GM23338 (cell line): ENCODE data around the gene RMND5B. TPM values are rescaled to one million over a fixed set of nuclear protein-coding genes. Genes with fewer than 3 reads are reported as not detected.
A peak's percentile ranks its signal among the peaks of the same experiment; 100 is the strongest.

Experiments
- ATAC-seq: fragments of 200-7000 bp; cut with Tn5 transposase; 3 replicates; pipeline ENCODE4 v1.9.1; 2020
- DNase-seq: peaks from one replicate; pipeline ENCODE4 v3.0.0-alpha.2; 2015; ENCODE audit warnings: low spot score
- H2AFZ ChIP-seq: fragments of 200-600 bp; sonication (generic); 2 replicates; pipeline ENCODE4 v1.8.0; 2016; ENCODE audit warnings: antibody characterized with exemption, mild to moderate bottlenecking, moderate library complexity
- H3F3A ChIP-seq: fragments of 200-600 bp; sonication (generic); replicated peaks from 2 replicates; pipeline ENCODE4 v1.8.0; 2017; ENCODE audit warnings: antibody characterized with exemption, mixed run types, low read depth
- H3K27ac ChIP-seq: fragments of 200-600 bp; sonication (generic); 2 replicates; pipeline ENCODE4 v1.6.1; 2016; ENCODE audit warnings: low read depth
- H3K27me3 ChIP-seq: fragments of 200-600 bp; sonication (generic); 2 replicates; pipeline ENCODE4 v1.8.0; 2016; ENCODE audit warnings: mild to moderate bottlenecking, mixed run types, moderate library complexity; ENCODE audit not compliant: insufficient read depth
- H3K36me3 ChIP-seq: fragments of 200-600 bp; sonication (generic); 2 replicates; pipeline ENCODE4 v1.8.0; 2016; ENCODE audit warnings: mild to moderate bottlenecking; ENCODE audit not compliant: insufficient read depth
- H3K4me1 ChIP-seq: fragments of 200-600 bp; sonication (generic); 2 replicates; pipeline ENCODE4 v1.8.0; 2016; ENCODE audit warnings: mild to moderate bottlenecking, moderate library complexity; ENCODE audit not compliant: insufficient read depth
- H3K4me2 ChIP-seq: fragments of 200-600 bp; sonication (generic); 2 replicates; pipeline ENCODE4 v1.7.1; 2017; ENCODE audit warnings: mixed run types
- H3K4me3 ChIP-seq: fragments of 200-600 bp; sonication (generic); 2 replicates; pipeline ENCODE4 v1.6.1; 2016; ENCODE audit warnings: mixed run types
- H3K79me2 ChIP-seq: fragments of 200-600 bp; sonication (generic); replicated peaks from 2 replicates; pipeline ENCODE4 v1.8.0; 2017; ENCODE audit warnings: mild to moderate bottlenecking; ENCODE audit not compliant: insufficient read depth
- H3K9me2 ChIP-seq: fragments of 200-600 bp; sonication (generic); 2 replicates; pipeline ENCODE4 v1.8.0; 2017; ENCODE audit not compliant: insufficient read depth
- H4K20me1 ChIP-seq: fragments of 200-600 bp; sonication (generic); replicated peaks from 2 replicates; pipeline ENCODE4 v1.8.0; 2017; ENCODE audit warnings: mild to moderate bottlenecking; ENCODE audit not compliant: insufficient read depth
- H3K27ac Mint-ChIP-seq: 2 replicates; pipeline ENCODE4 v1.8.0; 2020; ENCODE audit warnings: inconsistent platforms, mild to moderate bottlenecking, moderate library complexity, mixed read lengths
- H3K27me3 Mint-ChIP-seq: 3 replicates; pipeline ENCODE4 v1.8.0; 2022; ENCODE audit warnings: low read depth, mild to moderate bottlenecking, moderate library complexity, mixed read lengths, inconsistent platforms; ENCODE audit not compliant: insufficient read depth, poor library complexity
- H3K36me3 Mint-ChIP-seq: 3 replicates; pipeline ENCODE4 v1.8.0; 2021; ENCODE audit warnings: low read depth, mild to moderate bottlenecking, inconsistent platforms, moderate library complexity, mixed read lengths
- H3K4me1 Mint-ChIP-seq: 3 replicates; pipeline ENCODE4 v1.8.0; 2020; ENCODE audit warnings: mild to moderate bottlenecking, inconsistent platforms, mixed read lengths
- H3K4me3 Mint-ChIP-seq: 3 replicates; pipeline ENCODE4 v1.8.0; 2021; ENCODE audit warnings: moderate library complexity, mild to moderate bottlenecking, inconsistent platforms, mixed read lengths
- H3K9me3 Mint-ChIP-seq: 3 replicates; pipeline ENCODE4 v1.8.0; 2020; ENCODE audit warnings: moderate library complexity, mild to moderate bottlenecking, inconsistent platforms, mixed read lengths
- CREB1 ChIP-seq: fragments of 250-450 bp; sonication (Bioruptor Pico); IDR thresholded peaks from 2 replicates; pipeline ENCODE4 v1.5.0; 2020; ENCODE audit warnings: low read depth, mild to moderate bottlenecking, moderate library complexity
- EZH2 ChIP-seq: fragments of 200-600 bp; sonication (generic); IDR thresholded peaks from one replicate; pipeline ENCODE4 v1.8.0; 2017; ENCODE audit warnings: antibody characterized with exemption, mild to moderate bottlenecking, low read depth; ENCODE audit not compliant: unreplicated experiment
- EZH2phosphoT487 ChIP-seq: fragments of 200-600 bp; sonication (generic); IDR thresholded peaks from one replicate; pipeline ENCODE4 v1.8.1; 2018; ENCODE audit warnings: antibody characterized with exemption; ENCODE audit not compliant: unreplicated experiment
- JUNB ChIP-seq: IDR thresholded peaks from one replicate; pipeline ENCODE4 v1.6.1; 2016; ENCODE audit warnings: antibody characterized with exemption; ENCODE audit not compliant: unreplicated experiment
- NANOG ChIP-seq: IDR thresholded peaks from 2 replicates; pipeline ENCODE4 v1.6.1; 2016; ENCODE audit warnings: antibody characterized with exemption, borderline replicate concordance
- POLR2AphosphoS5 ChIP-seq: IDR thresholded peaks from 2 replicates; pipeline ENCODE4 v1.6.1; 2016; ENCODE audit warnings: antibody characterized with exemption, low read depth
- ZNF114 ChIP-seq: fragments of 250-450 bp; sonication (Bioruptor Pico); IDR thresholded peaks from 2 replicates; pipeline ENCODE4 v1.5.0; 2020; ENCODE audit warnings: mild to moderate bottlenecking, moderate library complexity
- ZNF331 ChIP-seq: fragments of 250-450 bp; sonication (Bioruptor Pico); IDR thresholded peaks from 2 replicates; pipeline ENCODE4 v1.5.0; 2020; ENCODE audit warnings: low read depth, mild to moderate bottlenecking, moderate library complexity
- polyA plus RNA-seq: library from polyadenylated mRNA; unstranded; fragments of >200 nt; fragmentation: Nextera tagmentation; extraction: Ambion mirVana; gene quantifications from 2 replicates; pipeline ENCODE4 v1.2.1, GENCODE V29; 2016
- total RNA-seq: library from RNA; depleted of rRNA; stranded (reverse); fragments of >200 nt; shearing (Covaris generic); gene quantifications from 2 replicates; pipeline ENCODE4 v1.2.3, GENCODE V29; 2014
- TF ChIP-seq, protein P1 (sequence below), 2 experiments: fragments of 200-600 bp in 1 of 2; sonication (generic) in 1 of 2; conservative IDR thresholded peaks; 2 replicates each; pipeline versions ENCODE4 v1.5.1 to v1.6.1; 2016 to 2017; ENCODE audit warnings: antibody characterized with exemption in 2 of 2, low read depth in 2 of 2, mild to moderate bottlenecking in 2 of 2, moderate library complexity in 1 of 2
- TF ChIP-seq, protein P2 (sequence below): IDR thresholded peaks from 2 replicates; pipeline ENCODE4 v1.6.1; 2016; ENCODE audit warnings: antibody characterized with exemption
- TF ChIP-seq, protein P3 (sequence below): fragments of 250-450 bp; sonication (Bioruptor Pico); IDR thresholded peaks from 2 replicates; pipeline ENCODE4 v1.5.0; 2020; ENCODE audit warnings: mild to moderate bottlenecking, moderate library complexity

RMND5B gene
- total and polyA plus RNA-seq, 2 experiments from 2014 or later = 47.5 to 101 TPM

DNA sequence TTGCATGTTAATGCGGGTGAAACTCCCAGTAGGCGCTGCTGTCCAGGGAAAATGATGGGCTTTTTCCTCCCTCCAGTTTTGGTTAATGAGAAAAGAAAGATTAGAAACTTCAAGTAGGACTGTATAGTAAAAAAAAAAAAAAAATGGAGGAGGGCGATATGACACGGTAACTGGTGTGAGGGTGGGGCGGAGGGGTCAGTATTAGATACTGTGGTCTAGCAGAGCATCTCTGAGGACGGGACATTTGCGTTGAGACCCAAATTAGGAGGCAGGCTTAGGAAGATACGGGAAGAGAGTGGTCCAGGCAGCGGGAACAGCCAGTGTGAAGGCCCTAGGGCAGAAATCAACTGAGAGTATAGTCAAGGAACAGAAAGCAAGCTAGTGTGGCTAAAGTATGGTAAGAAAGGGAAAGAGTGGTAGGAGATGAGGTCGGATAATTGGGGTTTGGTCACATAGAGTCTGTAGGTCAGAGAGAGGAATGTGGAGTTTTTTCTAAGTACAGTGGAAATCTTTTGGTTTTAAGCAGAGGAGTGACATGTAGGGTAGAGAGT is 707 bp downstream of the RMND5B start:
- Histone ChIP-seq H3K79me2 (peaks cover 54% of the 10 kb centered on the region), H3K27ac (peak overlapping the region; percentile 95), H3K4me1 (peaks cover 19% of the 10 kb centered on the region), H3K9me2 (no peaks in the 10 kb centered on the region), H3K4me3 (peak overlapping the region; percentile 91), H3F3A (peaks cover 18% of the 10 kb centered on the region; the same call in 1 of the 2 replicates), H2AFZ (no peak overlapping the region), H4K20me1 (peaks cover 7% of the 10 kb centered on the region), H3K4me2 (peak overlapping the region; percentile 98), H3K27me3 (no peaks in the 10 kb centered on the region), H3K36me3 (peaks cover 12% of the 10 kb centered on the region)
- DNase-seq (peak; percentile 30), ATAC-seq (no peak)
- TF ChIP-seq ZNF114 (CRISPR knock-in tag) = no peak
- TF ChIP-seq POLR2AphosphoS5 = no peak
- no peak for TF ChIP-seq NANOG
- TF ChIP-seq ZNF331 (CRISPR knock-in tag) = no peak
- TF ChIP-seq, protein P1, sequence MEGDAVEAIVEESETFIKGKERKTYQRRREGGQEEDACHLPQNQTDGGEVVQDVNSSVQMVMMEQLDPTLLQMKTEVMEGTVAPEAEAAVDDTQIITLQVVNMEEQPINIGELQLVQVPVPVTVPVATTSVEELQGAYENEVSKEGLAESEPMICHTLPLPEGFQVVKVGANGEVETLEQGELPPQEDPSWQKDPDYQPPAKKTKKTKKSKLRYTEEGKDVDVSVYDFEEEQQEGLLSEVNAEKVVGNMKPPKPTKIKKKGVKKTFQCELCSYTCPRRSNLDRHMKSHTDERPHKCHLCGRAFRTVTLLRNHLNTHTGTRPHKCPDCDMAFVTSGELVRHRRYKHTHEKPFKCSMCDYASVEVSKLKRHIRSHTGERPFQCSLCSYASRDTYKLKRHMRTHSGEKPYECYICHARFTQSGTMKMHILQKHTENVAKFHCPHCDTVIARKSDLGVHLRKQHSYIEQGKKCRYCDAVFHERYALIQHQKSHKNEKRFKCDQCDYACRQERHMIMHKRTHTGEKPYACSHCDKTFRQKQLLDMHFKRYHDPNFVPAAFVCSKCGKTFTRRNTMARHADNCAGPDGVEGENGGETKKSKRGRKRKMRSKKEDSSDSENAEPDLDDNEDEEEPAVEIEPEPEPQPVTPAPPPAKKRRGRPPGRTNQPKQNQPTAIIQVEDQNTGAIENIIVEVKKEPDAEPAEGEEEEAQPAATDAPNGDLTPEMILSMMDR (conservative IDR thresholded peaks at IDR 0.05; ENCODE audit: low read depth in 2 of 2) = no peak
- no peak for TF ChIP-seq EZH2
- TF ChIP-seq, protein P2, sequence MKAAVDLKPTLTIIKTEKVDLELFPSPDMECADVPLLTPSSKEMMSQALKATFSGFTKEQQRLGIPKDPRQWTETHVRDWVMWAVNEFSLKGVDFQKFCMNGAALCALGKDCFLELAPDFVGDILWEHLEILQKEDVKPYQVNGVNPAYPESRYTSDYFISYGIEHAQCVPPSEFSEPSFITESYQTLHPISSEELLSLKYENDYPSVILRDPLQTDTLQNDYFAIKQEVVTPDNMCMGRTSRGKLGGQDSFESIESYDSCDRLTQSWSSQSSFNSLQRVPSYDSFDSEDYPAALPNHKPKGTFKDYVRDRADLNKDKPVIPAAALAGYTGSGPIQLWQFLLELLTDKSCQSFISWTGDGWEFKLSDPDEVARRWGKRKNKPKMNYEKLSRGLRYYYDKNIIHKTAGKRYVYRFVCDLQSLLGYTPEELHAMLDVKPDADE = no peak
- Mint-ChIP-seq H3K4me3 (peak overlapping the region; percentile 85), H3K36me3 (peaks cover 57% of the 10 kb centered on the region), H3K27ac (peak overlapping the region; percentile 86), H3K27me3 (peaks cover 19% of the 10 kb centered on the region), H3K9me3 (peaks cover 3% of the 10 kb centered on the region; the same call in 1 of the 3 replicates), H3K4me1 (peaks cover 57% of the 10 kb centered on the region)

DNA sequence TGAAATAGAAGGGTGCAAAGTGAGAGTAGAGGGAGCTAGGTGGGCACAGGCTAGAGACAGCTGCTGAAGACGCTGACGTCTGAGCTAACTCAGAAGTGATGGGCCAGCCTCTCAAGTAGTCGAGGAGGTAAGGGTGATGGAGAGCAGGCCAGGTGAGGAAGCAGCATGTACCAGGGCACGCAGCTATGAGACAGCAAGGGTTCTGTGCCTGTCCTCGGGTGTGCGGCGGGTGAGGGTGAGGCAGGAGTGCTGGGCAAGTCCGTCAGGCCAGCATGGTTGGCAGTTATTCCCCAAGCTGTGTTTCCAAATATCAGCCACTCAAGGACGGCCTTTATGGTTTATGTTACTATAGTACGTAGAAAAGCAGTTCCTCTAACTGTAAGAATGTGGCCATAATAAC is 6.2 kb downstream of the RMND5B start:
- peak overlapping the region; percentile 32; the same call in 1 of the 2 replicates for H3K27ac ChIP-seq
- ATAC-seq = no peak
- peaks cover 47% of the 10 kb centered on the region for H3K36me3 ChIP-seq
- TF ChIP-seq NANOG = no peak
- no peak for TF ChIP-seq EZH2
- TF ChIP-seq, protein P2 = no peak
- TF ChIP-seq CREB1 (CRISPR knock-in tag) = no peak
- no peak for TF ChIP-seq JUNB
- TF ChIP-seq, protein P3, sequence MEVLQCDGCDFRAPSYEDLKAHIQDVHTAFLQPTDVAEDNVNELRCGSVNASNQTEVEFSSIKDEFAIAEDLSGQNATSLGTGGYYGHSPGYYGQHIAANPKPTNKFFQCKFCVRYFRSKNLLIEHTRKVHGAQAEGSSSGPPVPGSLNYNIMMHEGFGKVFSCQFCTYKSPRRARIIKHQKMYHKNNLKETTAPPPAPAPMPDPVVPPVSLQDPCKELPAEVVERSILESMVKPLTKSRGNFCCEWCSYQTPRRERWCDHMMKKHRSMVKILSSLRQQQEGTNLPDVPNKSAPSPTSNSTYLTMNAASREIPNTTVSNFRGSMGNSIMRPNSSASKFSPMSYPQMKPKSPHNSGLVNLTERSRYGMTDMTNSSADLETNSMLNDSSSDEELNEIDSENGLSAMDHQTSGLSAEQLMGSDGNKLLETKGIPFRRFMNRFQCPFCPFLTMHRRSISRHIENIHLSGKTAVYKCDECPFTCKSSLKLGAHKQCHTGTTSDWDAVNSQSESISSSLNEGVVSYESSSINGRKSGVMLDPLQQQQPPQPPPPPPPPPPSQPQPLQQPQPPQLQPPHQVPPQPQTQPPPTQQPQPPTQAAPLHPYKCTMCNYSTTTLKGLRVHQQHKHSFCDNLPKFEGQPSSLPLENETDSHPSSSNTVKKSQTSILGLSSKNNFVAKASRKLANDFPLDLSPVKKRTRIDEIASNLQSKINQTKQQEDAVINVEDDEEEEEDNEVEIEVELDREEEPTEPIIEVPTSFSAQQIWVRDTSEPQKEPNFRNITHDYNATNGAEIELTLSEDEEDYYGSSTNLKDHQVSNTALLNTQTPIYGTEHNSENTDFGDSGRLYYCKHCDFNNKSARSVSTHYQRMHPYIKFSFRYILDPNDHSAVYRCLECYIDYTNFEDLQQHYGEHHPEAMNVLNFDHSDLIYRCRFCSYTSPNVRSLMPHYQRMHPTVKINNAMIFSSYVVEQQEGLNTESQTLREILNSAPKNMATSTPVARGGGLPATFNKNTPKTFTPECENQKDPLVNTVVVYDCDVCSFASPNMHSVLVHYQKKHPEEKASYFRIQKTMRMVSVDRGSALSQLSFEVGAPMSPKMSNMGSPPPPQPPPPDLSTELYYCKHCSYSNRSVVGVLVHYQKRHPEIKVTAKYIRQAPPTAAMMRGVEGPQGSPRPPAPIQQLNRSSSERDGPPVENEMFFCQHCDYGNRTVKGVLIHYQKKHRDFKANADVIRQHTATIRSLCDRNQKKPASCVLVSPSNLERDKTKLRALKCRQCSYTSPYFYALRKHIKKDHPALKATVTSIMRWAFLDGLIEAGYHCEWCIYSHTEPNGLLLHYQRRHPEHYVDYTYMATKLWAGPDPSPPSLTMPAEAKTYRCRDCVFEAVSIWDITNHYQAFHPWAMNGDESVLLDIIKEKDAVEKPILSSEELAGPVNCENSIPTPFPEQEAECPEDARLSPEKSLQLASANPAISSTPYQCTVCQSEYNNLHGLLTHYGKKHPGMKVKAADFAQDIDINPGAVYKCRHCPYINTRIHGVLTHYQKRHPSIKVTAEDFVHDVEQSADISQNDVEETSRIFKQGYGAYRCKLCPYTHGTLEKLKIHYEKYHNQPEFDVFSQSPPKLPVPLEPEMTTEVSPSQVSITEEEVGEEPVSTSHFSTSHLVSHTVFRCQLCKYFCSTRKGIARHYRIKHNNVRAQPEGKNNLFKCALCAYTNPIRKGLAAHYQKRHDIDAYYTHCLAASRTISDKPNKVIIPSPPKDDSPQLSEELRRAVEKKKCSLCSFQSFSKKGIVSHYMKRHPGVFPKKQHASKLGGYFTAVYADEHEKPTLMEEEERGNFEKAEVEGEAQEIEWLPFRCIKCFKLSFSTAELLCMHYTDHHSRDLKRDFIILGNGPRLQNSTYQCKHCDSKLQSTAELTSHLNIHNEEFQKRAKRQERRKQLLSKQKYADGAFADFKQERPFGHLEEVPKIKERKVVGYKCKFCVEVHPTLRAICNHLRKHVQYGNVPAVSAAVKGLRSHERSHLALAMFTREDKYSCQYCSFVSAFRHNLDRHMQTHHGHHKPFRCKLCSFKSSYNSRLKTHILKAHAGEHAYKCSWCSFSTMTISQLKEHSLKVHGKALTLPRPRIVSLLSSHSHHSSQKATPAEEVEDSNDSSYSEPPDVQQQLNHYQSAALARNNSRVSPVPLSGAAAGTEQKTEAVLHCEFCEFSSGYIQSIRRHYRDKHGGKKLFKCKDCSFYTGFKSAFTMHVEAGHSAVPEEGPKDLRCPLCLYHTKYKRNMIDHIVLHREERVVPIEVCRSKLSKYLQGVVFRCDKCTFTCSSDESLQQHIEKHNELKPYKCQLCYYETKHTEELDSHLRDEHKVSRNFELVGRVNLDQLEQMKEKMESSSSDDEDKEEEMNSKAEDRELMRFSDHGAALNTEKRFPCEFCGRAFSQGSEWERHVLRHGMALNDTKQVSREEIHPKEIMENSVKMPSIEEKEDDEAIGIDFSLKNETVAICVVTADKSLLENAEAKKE (CRISPR knock-in tag) = no peak
- TF ChIP-seq EZH2phosphoT487 = no peak

More for the DNA sequence above, 6.2 kb downstream of the RMND5B start:
- no peak overlapping the region for H3K4me3 ChIP-seq
- H3K27me3 ChIP-seq = no peaks in the 10 kb centered on the region
- peaks cover 14% of the 10 kb centered on the region; the same call in 1 of the 2 replicates for H3F3A ChIP-seq
- no peaks in the 10 kb centered on the region for H3K9me2 ChIP-seq
- Mint-ChIP-seq H3K4me3 (no peak overlapping the region), H3K36me3 (peaks cover 93% of the 10 kb centered on the region), H3K27ac (peak overlapping the region; percentile 54), H3K27me3 (peaks cover 6% of the 10 kb centered on the region), H3K9me3 (no peaks in the 10 kb centered on the region), H3K4me1 (peaks cover 28% of the 10 kb centered on the region)
- H3K4me1 ChIP-seq = no peaks in the 10 kb centered on the region; the same call in 1 of the 2 replicates
- no peak overlapping the region for H2AFZ ChIP-seq
- H4K20me1 ChIP-seq = peaks cover 20% of the 10 kb centered on the region
- H3K4me2 ChIP-seq = no peak overlapping the region
- peaks cover 52% of the 10 kb centered on the region for H3K79me2 ChIP-seq
- DNase-seq = no peak
